ENCODE measurements around the gene MLXIP.
A peak's percentile ranks its signal among the peaks of the same experiment; 100 is the strongest.
"Not testable (repeated sequence)": the region's sequence is repeated elsewhere in the genome, so short reads cannot be mapped to it uniquely, and the experiment has no call there.

The MLXIP gene

GRCh38 chr12:122094137-122094734, 15.7 kb downstream of the MLXIP start:
- intact Hi-C loops (cut with DNase I), result no loop called here
- DNase-seq, result no peak

- intact Hi-C loops (cut with DNase I), result no loop called here
- DNase-seq, result no peak
Observed at GRCh38 chr12:122094735-122095631, 16.4 kb downstream of the MLXIP start.

DNA sequence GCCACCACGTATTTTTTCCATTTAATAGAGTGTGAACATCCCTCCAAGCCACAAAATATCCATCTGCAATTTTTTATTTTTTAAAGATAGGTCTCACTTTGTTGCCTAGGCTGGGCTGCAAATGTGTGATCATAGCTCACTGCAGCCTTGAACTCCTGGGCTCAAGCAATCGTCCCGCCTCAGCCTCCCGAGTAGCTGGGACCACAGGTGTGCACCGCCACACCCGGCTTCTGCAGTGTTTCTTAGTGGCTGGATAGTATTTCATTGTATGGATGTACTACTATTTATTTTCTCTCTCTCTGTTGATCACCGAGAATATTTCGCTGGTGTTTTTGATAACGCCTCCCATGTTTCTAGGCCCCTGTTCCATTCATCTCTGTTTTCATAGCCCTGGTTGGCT, 17.5 kb downstream of the MLXIP start:
- intact Hi-C loops (cut with DNase I), result no loop called here
- no peak for DNase-seq

DNA sequence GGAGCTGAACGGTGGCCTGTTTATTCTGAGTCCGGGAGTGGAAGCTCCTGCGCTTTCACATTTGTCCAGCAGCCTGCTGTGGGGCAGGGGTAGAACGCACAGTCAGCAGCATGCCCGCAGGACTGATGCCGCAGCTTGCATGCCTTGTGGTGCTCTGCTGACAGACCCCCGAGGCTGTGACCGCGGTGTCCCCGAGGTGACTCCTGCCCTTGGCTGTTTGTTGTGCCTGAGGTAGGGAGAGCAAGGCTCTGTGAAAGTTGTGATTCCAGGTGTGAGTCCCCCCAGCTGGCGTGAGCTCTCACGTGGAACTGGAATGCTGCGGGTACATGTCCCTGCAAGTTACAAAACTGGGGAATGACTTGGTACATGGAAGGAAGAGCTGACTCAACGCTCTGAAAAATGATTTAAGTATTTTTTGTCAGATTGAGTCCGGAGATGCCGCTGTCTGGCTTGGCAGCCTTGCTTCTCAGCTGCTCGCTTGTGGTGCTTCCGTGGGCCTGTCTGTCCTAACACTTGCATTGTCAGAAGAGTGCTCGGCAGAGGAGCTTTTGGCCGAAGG, 18.1 kb downstream of the MLXIP start:
- intact Hi-C loops (cut with DNase I), result no loop called here
- DNase-seq, result peak in 5 of 10 donors; percentile 34 to 91 (median 77)

- peak in 1 of 10 donors; percentile 16 for DNase-seq
- intact Hi-C loops (cut with DNase I), result no loop called here
Observed at GRCh38 chr12:122097584-122097926, 19.0 kb downstream of the MLXIP start.

DNA sequence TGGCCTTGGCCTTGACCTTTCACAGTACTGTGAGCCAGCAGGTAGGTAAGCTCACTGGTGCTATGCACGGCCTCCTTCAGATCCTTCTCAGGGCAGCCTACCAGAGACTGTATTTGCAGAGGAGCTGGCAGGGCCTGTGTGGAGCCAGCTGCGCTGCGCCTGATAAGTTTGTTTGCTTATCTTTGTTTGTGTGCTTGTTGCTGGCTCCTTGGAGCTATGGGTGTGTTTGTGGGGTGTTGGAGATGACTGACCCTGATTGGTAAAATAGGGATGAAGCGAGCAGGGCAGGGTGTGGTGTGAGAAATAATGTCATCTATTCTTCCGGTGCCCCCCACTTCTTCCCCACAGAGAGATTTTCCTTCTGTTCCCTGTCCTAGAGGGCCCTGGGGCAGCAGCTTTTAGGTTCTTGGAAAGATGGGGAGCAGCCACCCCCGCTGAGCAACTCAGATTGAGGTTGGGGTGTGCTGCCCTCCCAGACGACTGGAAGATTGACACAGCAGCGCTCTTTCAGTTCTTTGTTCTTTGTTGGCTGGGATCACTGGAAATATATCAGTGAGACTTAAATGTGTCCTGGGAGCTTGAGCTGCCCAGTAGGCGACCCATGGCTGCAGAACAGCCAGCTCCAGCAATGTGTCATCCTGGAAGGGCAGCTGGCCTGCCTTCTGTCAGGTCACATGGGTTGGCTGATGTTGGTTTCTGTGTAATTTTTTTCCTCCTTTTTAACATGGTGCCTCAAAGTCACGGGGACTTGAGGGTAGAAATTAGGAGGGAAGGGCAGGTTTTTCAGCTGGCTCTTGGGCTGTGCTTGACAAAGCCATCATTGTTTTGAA, 19.6 kb downstream of the MLXIP start:
- intact Hi-C loops (cut with DNase I), result loop anchor here (2.0 kb wide), 1 partner anchor 19 kb away; the partner anchor contains the start of gene MLXIP
- DNase-seq, result peak; percentile 35 to 96 (median 66)

DNA sequence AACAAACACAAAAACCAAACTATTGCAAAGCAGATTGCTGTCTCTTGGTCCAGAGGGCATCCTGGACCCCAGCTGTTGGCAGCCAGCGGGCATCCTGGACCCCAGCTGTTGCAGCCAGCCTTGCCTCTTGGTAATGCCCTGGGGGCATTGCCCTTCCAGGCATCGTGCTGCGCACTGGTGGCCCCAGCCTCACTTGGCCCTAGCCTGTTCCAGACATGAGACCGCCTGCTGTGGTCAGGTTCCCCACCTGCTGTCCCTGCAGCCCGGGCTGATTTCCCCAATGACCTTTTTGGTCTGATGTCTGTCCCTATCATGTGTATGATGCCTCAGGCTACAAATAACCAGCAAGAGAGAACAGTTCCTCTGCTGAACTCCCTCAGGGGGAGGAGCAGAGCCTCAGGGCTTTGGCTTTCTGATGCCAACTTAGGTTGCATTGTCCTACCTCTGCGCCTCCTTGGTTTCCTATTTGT, 20.8 kb downstream of the MLXIP start:
- DNase-seq, result peak in 1 of 10 donors; percentile 61
- intact Hi-C loops (cut with DNase I), result loop anchor here (2.0 kb wide), 1 partner anchor 21 kb away; the partner anchor contains the start of gene MLXIP

DNA sequence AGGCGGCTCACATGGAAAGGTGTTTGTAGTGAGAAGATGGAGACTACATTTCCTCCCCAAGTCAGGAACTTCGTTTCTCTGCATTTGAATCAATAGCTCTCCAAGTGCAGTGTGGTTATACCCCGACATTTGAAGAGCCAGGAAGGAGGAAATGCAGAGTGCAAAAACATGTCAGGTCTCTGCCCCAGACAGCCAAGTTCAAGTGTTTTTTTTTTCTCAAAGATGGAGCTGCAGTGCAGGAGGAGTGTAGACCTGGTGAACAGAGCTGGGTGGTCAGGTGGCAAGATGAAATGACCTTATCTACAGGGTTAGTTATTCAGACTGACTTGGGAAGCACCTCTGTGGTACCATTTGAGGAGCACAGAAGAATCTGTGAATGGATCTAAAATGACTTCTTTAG, 21.3 kb downstream of the MLXIP start:
- no peak for DNase-seq
- intact Hi-C loops (cut with DNase I), result loop anchor here (2.0 kb wide), 1 partner anchor 21 kb away; the partner anchor contains the start of gene MLXIP

DNA sequence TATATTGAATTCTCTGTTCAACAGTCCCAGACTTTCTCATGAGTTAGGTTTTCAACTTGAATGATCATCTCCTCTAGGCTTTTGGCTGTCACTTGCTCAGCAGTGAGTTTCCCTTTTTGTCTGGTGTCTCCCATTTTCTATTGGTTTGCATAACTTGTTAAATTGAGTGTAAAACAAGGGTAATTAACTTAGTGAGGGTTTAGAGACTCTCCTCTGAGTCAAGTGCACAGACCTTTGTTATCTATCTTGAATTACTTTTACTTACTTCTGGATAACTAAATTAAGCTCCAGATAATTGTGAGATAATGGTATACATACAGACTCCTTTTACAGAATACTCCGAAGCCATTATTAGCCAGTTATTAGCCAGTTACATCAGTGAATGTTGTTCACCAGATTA, 22.0 kb downstream of the MLXIP start:
- intact Hi-C loops (cut with DNase I), result no loop called here
- DNase-seq, result no peak

GRCh38 chr12:122102331-122102730, 23.8 kb downstream of the MLXIP start:
- peak in 1 of 10 donors; percentile 18 for DNase-seq
- intact Hi-C loops (cut with DNase I), result no loop called here

GRCh38 chr12:122104844-122105243, 26.3 kb downstream of the MLXIP start:
- peak in 1 of 10 donors; percentile 29 for DNase-seq
- intact Hi-C loops (cut with DNase I), result no loop called here

DNA sequence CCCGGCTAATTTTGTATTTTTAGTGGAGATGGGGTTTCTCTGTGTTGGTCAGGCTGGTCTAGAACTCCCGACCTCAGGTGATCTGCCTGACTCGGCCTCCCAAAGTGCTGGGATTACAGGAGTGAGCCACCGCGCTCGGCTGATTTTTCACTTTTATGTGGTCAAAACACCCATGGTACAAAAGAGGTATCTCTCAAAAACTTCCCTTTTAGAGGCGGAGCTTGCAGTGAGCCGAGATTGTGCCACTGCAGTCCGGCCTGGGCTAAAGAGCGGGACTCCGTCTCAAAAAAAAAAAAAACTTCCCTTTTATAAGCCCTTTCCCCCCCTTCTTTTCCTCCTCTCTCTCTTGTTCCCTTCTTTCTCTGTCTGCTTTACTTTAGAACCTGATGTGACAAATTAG, 26.9 kb downstream of the MLXIP start:
- DNase-seq, result peak in 1 of 10 donors; percentile 43
- intact Hi-C loops (cut with DNase I), result not testable (repeated sequence)

- intact Hi-C loops (cut with DNase I), result no loop called here
- DNase-seq, result peak in 8 of 10 donors; percentile 47 to 95 (median 71)
Observed at GRCh38 chr12:122106843-122107242, 28.3 kb downstream of the MLXIP start.

DNA sequence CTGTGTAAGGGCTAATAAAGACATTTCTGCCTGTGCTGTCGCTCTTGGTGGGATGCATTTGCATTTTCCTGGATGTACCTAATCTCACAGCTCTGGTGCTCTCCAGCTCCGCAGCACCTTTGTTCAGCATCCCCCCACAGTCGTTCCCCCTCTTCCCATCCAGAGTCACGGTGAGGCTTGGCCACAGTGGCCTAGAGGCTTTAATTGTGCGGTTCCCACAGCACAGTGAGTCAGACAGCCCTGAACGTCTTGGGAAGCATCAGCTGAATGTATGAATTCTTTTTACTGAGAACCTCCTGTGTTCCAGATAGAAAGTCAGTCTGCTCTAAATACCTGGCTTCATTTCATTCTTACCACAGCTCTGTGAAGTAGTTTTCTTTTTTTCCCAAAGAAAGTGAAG, 28.7 kb downstream of the MLXIP start:
- intact Hi-C loops (cut with DNase I), result no loop called here
- peak in 1 of 10 donors; percentile 31 for DNase-seq

- intact Hi-C loops (cut with DNase I), result no loop called here
Observed at GRCh38 chr12:122111089-122111641, 32.6 kb downstream of the MLXIP start.

DNA sequence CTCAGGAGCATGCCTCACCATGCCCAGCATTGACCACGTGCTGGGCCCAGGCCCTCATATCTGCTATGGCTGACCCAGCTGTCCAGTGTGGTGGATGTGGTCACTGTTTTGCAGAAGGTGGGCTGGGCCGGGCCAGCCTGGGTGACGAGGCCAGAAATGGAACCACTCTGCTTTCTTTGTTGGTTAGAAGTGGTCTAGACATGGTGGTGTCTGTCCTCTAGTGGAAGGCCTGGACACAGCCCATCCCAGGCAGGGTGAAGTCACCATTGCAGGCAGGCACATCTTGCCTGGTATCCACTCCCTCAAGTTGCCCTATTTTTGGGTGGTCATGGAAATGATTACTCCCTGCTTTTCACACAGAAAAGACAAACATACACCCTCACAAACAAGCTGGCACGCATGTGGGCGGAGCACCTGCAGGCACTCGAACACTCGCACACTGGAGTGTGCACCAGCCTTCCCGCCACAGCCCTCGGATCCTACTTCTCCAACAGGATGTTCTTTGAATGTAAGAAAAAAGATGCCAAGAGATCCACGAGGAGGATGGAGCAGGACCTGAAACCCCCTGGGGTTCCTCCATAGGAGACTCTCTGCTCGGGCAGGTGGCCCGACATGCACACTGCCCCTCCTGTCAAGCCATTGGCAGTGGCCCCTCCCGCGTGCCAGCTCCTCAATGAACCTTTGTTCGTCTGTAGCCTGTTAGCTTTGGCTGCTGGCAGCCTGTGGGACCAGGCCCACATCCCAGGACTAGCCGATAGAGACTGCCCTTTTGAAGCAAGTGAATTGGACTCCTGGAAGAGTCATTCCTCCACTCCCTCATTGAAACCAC, 38.4 kb downstream of the MLXIP start:
- intact Hi-C loops (cut with DNase I), result loop anchor here (2.0 kb wide), 1 partner anchor 38 kb away; the partner anchor contains the start of gene MLXIP
- DNase-seq, result peak; percentile 75 to 98 (median 87)

More at GRCh38 chr12:122111089-122111641, 32.6 kb downstream of the MLXIP start:
- DNase-seq, result no peak

DNA sequence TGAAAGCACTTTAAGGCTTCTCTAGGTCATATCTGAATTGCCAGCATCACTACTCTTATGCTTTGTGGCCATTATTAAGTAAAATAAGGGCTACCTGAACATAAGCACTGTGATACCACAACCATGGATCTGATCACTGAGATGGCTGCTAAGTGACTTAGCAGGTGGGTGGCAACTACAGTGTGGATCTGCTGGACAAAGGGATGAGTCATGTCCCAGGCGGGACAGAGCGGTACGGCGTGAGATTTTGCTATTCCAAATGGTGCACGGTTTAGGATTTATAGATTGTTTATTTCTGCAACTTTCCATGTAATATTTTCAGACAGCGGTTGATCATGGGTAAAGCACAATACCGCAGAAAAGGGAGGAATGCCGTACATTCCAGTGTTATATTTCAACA, 39.4 kb downstream of the MLXIP start:
- peak in 2 of 10 donors; percentile 74 to 87 for DNase-seq
- intact Hi-C loops (cut with DNase I), result loop anchor here (2.0 kb wide), 1 partner anchor 39 kb away; the partner anchor contains the start of gene MLXIP

- intact Hi-C loops (cut with DNase I), result loop anchor here (5.0 kb wide), 1 partner anchor 204 kb away; the partner anchor contains the start of gene CFAP251
- DNase-seq, result peak in 3 of 10 donors; percentile 47 to 69 (median 63)
Observed at GRCh38 chr12:122121341-122121740, 42.8 kb downstream of the MLXIP start.

- DNase-seq, result peak in 3 of 10 donors; percentile 6 to 56 (median 30)
- intact Hi-C loops (cut with DNase I), result loop anchor here (5.0 kb wide), 1 partner anchor 204 kb away; the partner anchor contains the start of gene CFAP251
Observed at GRCh38 chr12:122121745-122122144, 43.2 kb downstream of the MLXIP start.

Measured in posterior cingulate gyrus (tissue), 11 donors.